ENCODE data around the gene OBI1.
"Not testable (repeated sequence)": the region's sequence is repeated elsewhere in the genome, so short reads cannot be mapped to it uniquely, and the experiment has no call there.

- not testable (repeated sequence) for TF ChIP-seq FOS (IDR thresholded peaks at IDR 0.05; ENCODE audit: borderline replicate concordance, extremely low read depth, insufficient read length); POLR2A (IDR thresholded peaks at IDR 0.05; ENCODE audit: low read depth, low read length); MLLT1 (IDR thresholded peaks at IDR 0.05); SIN3A (IDR thresholded peaks at IDR 0.05; ENCODE audit: low read depth, low read length)
Measured at GRCh38 chr13:78647109-78647678, 11.8 kb downstream of the OBI1 start.
